ENCODE results near the gene MCL1.

Gene MCL1

GRCh38 chr1:150552911-150553289 is 26.5 kb downstream of the MCL1 start:
- TF ChIP-seq CTCF (conservative IDR thresholded peaks at IDR 0.05; ENCODE audit: control insufficient read depth, insufficient read depth, low read depth, low read length), result no peak
- H3K4me3 ChIP-seq (ENCODE audit: control insufficient read depth, low read depth, low read length), result no peak overlapping the region
- no peak for DNase-seq (ENCODE audit: low read depth)

GRCh38 chr1:150552128-150552910 is 27.1 kb downstream of the MCL1 start:
- peak; percentile 96 for DNase-seq (ENCODE audit: low read depth)
- H3K4me3 ChIP-seq (ENCODE audit: control insufficient read depth, low read depth, low read length), result no peak overlapping the region
- no peak for TF ChIP-seq CTCF (conservative IDR thresholded peaks at IDR 0.05; ENCODE audit: control insufficient read depth, insufficient read depth, low read depth, low read length)

- no peak for TF ChIP-seq CTCF (conservative IDR thresholded peaks at IDR 0.05; ENCODE audit: control insufficient read depth, insufficient read depth, low read depth, low read length)
- no peak overlapping the region for H3K4me3 ChIP-seq (ENCODE audit: control insufficient read depth, low read depth, low read length)
Measured at GRCh38 chr1:150551784-150552127, 27.7 kb downstream of the MCL1 start.

GRCh38 chr1:150551051-150551783 is 28.2 kb downstream of the MCL1 start:
- DNase-seq (ENCODE audit: low read depth), result peak; percentile 50
- no peak for TF ChIP-seq CTCF (conservative IDR thresholded peaks at IDR 0.05; ENCODE audit: control insufficient read depth, insufficient read depth, low read depth, low read length)
- peak overlapping the region; percentile 67 for H3K4me3 ChIP-seq (ENCODE audit: control insufficient read depth, low read depth, low read length)

More at GRCh38 chr1:150551784-150552127, 27.7 kb downstream of the MCL1 start:
- no peak for DNase-seq (ENCODE audit: low read depth)

- peak overlapping the region; percentile 67 for H3K4me3 ChIP-seq (ENCODE audit: control insufficient read depth, low read depth, low read length)
- DNase-seq (ENCODE audit: low read depth), result peak; percentile 39
- TF ChIP-seq CTCF (conservative IDR thresholded peaks at IDR 0.05; ENCODE audit: control insufficient read depth, insufficient read depth, low read depth, low read length), result no peak
Measured at GRCh38 chr1:150550222-150551050, 29.0 kb downstream of the MCL1 start.

GRCh38 chr1:150549496-150550221 is 29.8 kb downstream of the MCL1 start:
- peak overlapping the region; percentile 67 for H3K4me3 ChIP-seq (ENCODE audit: control insufficient read depth, low read depth, low read length)
- peak; percentile 34 for DNase-seq (ENCODE audit: low read depth)

More at GRCh38 chr1:150549496-150550221, 29.8 kb downstream of the MCL1 start:
- no peak for TF ChIP-seq CTCF (conservative IDR thresholded peaks at IDR 0.05; ENCODE audit: control insufficient read depth, insufficient read depth, low read depth, low read length)

Data from fibroblast of mammary gland (primary cell).